ENCODE data around the gene PLCB1. TPM values are rescaled to one million over a fixed set of nuclear protein-coding genes. Genes with fewer than 3 reads are reported as not detected.
A peak's percentile ranks its signal among the peaks of the same experiment; 100 is the strongest.

PLCB1 gene
- total RNA-seq, 2 donors from 2014 or later, result 7.3 to 45.5 TPM

GRCh38 chr20:8602389-8603116, 470.5 kb downstream of the PLCB1 start:
- peak overlapping the region; percentile 9 to 13 for H3K27ac ChIP-seq
- no peaks in the 10 kb centered on the region for H3K36me3 ChIP-seq
- TF ChIP-seq, protein P1, sequence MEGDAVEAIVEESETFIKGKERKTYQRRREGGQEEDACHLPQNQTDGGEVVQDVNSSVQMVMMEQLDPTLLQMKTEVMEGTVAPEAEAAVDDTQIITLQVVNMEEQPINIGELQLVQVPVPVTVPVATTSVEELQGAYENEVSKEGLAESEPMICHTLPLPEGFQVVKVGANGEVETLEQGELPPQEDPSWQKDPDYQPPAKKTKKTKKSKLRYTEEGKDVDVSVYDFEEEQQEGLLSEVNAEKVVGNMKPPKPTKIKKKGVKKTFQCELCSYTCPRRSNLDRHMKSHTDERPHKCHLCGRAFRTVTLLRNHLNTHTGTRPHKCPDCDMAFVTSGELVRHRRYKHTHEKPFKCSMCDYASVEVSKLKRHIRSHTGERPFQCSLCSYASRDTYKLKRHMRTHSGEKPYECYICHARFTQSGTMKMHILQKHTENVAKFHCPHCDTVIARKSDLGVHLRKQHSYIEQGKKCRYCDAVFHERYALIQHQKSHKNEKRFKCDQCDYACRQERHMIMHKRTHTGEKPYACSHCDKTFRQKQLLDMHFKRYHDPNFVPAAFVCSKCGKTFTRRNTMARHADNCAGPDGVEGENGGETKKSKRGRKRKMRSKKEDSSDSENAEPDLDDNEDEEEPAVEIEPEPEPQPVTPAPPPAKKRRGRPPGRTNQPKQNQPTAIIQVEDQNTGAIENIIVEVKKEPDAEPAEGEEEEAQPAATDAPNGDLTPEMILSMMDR (IDR thresholded peaks at IDR 0.05), result no peak
- H3K27me3 ChIP-seq, result no peaks in the 10 kb centered on the region
- peaks cover 0 to 7% of the 10 kb centered on the region in 2 donors for H3K4me1 ChIP-seq
- DNase-seq (ENCODE audit: low spot score), result no peak
- no peaks in the 10 kb centered on the region for H3K9me3 ChIP-seq
- no peak overlapping the region for H3K4me3 ChIP-seq

DNA sequence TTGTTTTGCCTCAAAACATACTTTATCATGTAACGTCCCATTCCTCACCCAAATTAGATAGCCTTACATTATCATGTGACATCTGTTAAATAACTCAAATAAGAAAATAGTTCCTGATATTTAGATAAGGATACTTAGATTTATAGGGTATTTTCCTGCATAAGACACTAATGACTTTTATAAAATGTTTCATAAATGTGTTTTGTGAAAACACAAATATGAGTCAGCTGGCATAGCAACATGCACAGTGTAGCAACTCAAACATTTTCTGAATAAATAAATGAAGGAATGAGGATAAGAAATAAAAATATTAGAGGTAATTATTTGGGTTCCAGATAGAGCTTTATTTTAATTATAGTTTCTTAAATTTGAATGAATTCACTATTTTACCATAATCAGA, 476.4 kb downstream of the PLCB1 start:
- TF ChIP-seq, protein P1 (IDR thresholded peaks at IDR 0.05), result no peak
- Histone ChIP-seq H3K27me3 (no peaks in the 10 kb centered on the region), H3K9me3 (no peaks in the 10 kb centered on the region), H3K4me3 (no peak overlapping the region), H3K36me3 (no peaks in the 10 kb centered on the region), H3K27ac (no peak overlapping the region), H3K4me1 (no peaks in the 10 kb centered on the region)
- DNase-seq (ENCODE audit: low spot score), result no peak

DNA sequence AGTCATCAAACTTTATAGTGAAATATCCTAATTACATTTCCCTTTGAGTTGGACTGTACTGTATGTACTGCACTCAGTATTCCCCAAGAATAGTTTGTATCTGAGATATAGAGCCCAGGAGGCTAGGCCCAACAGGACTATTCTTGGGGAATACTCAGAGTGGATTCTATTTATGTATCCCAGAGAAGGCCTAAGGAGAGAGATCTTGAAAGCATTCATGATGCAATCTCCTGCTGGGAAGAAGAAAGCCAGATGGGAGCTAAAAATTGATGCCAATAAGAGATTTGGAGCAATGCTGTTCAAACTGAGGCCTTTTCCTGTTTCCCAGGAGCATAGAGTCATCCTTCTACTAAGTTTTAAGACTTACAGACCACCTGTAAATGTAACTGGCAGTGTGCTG, 484.7 kb downstream of the PLCB1 start:
- H3K27ac ChIP-seq, result peak overlapping the region in 1 of 2 donors; percentile 37
- TF ChIP-seq, protein P1 (IDR thresholded peaks at IDR 0.05), result no peak
- no peak for DNase-seq (ENCODE audit: low spot score)
- H3K36me3 ChIP-seq, result no peaks in the 10 kb centered on the region
- H3K9me3 ChIP-seq, result no peaks in the 10 kb centered on the region
- no peaks in the 10 kb centered on the region for H3K27me3 ChIP-seq
- H3K4me3 ChIP-seq, result no peak overlapping the region
- H3K4me1 ChIP-seq, result peaks cover 0 to 11% of the 10 kb centered on the region in 2 donors

DNA sequence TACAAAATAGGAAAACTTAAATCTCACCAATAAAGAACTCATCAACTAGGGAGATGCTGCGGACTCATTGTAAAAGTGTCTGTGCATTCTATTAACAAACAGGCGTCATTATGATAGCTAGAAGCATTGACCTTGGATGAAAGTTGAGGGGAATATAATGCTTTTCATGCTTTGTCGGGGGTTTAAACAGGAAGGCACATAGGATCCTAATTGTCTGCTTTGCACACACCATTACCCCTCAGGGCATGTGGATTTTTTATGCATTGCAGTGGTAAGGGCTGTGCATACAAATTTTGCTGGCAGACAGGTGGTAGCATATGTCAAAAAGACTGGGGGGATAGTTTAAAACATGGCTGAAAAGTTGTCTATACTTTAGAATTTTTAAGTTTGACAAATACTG, 488.9 kb downstream of the PLCB1 start:
- H3K4me1 ChIP-seq, result peaks cover 0 to 11% of the 10 kb centered on the region in 2 donors
- TF ChIP-seq, protein P1 (IDR thresholded peaks at IDR 0.05), result no peak
- H3K4me3 ChIP-seq, result no peak overlapping the region
- no peak overlapping the region for H3K27ac ChIP-seq
- DNase-seq (ENCODE audit: low spot score), result no peak
- no peaks in the 10 kb centered on the region for H3K9me3 ChIP-seq
- H3K36me3 ChIP-seq, result no peaks in the 10 kb centered on the region
- H3K27me3 ChIP-seq, result no peaks in the 10 kb centered on the region

- Histone ChIP-seq H3K36me3 (no peaks in the 10 kb centered on the region), H3K27ac (no peak overlapping the region), H3K9me3 (no peaks in the 10 kb centered on the region), H3K4me1 (peaks cover 0 to 7% of the 10 kb centered on the region in 2 donors), H3K4me3 (no peak overlapping the region), H3K27me3 (no peaks in the 10 kb centered on the region)
- DNase-seq (ENCODE audit: low spot score), result no peak
- TF ChIP-seq, protein P1 (IDR thresholded peaks at IDR 0.05), result no peak
Measured at GRCh38 chr20:8624046-8624445, 492.0 kb downstream of the PLCB1 start.

GRCh38 chr20:8624616-8625015, 492.6 kb downstream of the PLCB1 start:
- H3K9me3 ChIP-seq, result no peaks in the 10 kb centered on the region
- no peaks in the 10 kb centered on the region for H3K36me3 ChIP-seq
- peaks cover 0 to 7% of the 10 kb centered on the region in 2 donors for H3K4me1 ChIP-seq
- no peak overlapping the region for H3K27ac ChIP-seq
- H3K27me3 ChIP-seq, result no peaks in the 10 kb centered on the region
- no peak overlapping the region for H3K4me3 ChIP-seq
- TF ChIP-seq, protein P1 (IDR thresholded peaks at IDR 0.05), result no peak
- no peak for DNase-seq (ENCODE audit: low spot score)

Measured in right atrium auricular region (tissue), 2 donors.